HG03442 (cell line): Measurements from ENCODE around the gene DLG2.

Experiments
- ATAC-seq: cut with Tn5 transposase; IDR thresholded peaks from one replicate; pipeline ENCODE4 v1.9.1; 2021; ENCODE audit warnings: mild to moderate bottlenecking, moderate library complexity; ENCODE audit not compliant: unreplicated experiment

The DLG2 gene

DNA sequence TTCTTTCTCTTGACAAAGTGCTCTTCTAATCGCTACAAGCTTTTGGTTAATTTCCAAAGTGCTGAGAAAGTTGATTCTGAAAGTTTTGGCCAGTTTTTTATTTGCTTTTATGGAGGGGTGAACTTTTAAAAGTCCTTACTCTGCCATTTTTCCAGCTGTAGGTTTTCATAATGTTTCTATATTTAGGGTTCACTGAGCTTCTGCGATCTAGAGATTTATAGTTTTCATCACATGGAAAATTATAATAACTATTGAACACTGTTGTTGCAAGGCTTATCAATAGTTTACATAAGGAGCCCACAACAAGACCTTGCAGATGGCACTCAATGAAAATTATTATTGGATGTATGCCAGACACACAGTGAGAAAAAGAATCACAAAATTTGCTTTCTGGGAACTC lies 55.1 kb downstream of the DLG2 start:
- ATAC-seq, result no peak

DNA sequence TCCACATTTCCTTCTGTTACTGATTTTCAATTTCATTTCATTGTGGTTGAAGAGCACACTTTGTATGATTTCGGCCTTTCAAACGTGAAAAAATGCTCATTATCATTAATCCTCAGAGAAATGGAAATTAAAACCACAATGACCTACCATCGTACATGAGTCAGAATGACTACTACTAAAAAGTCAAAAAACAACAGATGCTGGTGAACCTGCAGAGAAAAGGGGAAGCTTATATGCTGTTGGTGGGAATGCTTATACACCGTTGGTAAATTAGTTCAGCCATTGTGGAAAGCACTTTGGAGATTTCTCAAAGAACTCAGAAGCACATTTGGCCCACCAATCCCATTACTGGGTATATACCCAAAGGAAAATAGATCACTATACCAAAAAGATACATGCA lies 57.6 kb downstream of the DLG2 start:
- ATAC-seq, result no peak

DNA sequence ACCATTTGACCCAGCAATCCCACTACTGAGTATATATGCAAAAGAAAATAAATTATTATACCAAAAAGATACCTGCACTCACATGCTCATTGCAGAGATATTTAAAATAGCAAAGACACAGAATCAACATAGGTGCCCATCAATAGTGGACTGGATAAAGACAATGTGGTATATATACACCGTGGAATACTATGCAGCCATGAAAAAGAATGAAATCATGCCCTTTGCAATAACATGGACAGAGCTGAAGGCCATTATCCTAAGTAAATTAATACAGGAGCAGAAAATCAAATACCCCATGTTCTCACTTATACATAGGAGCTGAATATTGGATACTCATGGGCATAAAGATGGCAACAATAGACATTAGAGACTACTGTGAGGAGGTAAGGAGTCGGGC lies 68.7 kb downstream of the DLG2 start:
- no peak for ATAC-seq

DNA sequence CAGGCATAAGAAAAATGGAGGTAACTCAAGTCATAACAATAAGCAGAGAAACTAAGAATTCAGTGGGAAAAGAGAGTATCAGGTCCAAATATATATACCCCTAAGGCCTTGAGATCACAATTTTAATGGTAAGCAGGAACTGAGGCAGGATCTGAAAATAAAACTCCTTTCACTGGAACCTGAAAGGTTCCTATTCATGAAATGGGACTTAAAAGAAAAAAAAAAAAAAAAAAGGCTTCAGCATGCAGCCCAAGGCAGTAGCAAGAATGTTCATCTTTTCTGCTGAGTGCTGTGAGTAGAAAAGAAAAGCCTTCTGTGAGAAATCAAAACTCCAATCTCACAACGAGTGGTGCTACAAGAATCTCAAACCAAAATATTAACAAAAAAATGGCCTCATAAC lies 75.3 kb downstream of the DLG2 start:
- ATAC-seq, result no peak

DNA sequence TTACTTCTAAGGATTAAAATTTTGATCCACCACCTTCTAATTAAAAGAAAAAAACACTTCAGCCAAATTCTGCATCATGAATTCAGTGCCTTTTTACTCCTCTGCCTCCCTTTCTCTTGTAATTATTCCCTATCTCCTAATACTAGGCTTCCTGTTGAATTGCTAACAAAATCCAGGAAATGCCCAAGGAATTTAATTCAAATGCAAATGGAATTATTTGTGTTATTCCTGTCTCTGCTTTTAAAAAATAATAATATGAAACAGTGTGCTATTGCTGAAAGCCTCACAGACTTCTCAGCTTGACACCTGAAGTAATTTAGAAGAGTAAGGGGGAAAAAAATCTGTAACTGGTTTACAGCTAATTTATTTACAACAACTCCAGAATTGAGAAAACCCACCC lies 85.5 kb downstream of the DLG2 start:
- no peak for ATAC-seq

DNA sequence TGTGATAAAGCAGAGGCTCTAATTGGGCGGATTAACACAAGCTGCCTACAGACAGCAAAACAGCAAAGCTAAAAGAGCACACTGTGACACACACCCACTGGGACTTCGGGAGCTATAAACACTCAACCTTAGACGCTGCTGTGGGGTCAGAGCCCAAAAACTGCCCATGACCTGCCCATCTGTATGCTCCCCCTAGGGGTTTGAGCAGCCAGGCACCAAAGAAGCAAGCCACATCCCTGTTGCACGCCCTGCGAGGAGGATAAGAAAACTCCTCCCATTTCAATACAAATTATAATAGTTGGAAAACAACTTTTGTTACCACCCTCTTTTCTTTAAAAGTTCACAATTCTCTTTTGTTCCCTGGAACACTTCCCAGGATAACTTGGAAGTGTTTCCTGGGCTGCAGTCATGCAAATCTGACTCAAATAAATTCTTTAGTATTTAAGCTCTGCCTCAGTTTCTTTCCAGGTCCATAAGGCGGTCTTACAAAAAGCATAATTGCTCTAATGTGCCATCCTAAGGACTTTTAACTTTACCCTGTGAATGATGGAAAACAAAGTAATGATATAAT lies 86.4 kb downstream of the DLG2 start:
- ATAC-seq, result no peak

DNA sequence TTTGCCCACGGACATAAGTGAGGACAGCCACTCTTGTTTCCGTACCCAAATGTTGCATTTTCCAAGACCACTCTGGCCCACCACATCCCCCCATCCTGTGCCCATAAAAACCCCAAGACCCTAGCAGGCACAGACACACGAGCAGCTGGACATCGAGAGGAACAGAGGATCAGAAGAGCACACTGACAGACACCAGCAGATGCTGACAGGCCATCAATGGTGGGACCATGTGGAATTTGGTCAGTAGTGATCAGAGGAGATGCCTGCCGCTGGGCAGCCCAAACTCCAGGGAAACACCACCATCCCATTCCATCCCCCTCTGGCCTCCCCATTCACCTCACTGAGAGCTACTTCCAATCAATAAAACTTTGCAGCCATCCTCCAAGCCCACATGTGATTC lies 87.0 kb downstream of the DLG2 start:
- no peak for ATAC-seq

DNA sequence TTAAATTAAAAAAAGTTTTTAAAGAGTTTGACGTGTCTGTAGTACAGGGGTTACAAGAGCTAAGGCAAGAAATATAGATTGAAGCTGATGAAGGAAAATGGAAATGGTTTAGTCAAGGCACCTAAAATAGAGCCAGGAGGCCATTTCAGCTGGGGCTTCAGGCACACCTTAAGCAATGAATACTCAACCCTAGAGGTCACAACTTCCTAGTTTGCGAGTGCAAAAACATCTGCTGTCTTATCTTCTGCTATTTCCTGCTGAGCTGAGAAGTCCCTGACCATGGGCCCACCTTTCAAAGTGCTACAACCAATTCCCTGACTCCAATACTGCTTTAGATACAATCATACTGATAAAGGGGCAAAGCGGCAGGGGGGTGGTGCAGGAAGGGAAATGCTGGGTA lies 87.4 kb downstream of the DLG2 start:
- no peak for ATAC-seq

DNA sequence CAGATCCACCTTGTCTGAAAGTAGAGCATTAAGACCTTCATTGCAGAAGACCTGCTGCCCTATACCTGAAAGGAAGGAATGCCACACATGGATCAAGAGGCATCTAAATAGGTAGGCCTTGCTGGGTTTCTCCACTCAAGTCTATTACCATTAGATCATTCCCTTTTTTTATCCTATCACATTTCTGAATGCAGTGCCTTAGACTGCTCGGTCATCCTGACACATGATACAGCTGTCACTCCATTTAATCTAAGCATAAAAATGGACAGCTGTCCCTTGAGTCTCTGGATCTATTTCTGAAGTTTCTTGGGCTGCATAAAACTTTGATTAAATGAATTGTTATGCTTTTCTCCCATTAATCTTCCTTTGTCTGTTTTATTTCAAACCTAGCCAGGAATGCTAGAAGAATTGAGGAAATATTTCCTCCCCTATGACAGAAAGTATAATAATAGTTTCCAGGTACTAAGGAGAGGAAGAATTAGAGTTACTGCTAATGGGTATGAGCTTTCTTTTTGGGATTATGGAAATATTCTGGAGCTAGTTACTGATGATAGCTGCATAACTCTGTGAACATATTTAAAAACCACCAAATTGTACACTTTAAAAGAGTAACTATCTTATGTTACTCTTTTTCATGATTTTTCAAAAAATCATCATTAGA lies 88.0 kb downstream of the DLG2 start:
- ATAC-seq, result no peak

DNA sequence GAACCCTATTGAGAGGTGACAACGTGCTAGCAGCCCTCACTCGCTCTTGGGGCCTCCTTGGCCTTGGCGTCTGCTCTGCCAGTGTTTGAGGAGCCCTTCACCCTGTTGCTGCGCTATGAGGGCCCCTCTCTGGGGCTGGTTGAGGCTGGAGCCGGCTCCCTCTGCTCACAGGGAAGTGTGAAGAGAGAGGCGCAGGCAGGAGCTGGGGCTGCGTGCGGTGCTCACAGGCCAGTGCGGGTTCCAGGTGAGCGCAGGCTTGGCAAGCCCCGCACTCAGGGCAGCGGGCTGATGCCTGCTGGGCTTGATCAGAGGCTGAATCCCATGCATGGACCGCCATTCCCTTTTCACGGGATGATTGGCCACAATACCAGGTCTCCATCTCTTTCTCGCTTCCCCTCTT lies 90.7 kb downstream of the DLG2 start:
- no peak for ATAC-seq

DNA sequence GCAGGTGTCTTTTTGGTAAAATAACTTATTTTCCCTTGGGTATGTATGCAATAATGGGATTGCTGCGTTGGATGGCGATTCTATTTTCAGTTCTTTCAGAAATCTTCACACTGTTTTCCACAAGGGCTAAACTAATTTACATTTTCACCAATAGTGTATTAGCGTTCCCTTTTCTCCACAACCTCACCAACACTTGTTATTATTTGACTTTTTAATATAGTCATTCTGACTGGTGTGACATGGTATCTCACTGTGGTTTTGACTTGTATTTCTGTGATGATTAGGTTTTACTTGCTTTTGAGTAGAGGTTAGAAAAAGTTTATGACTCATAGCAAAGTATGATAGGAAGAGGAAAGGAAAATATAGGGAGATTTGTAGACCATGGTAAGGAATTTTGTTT lies 92.3 kb downstream of the DLG2 start:
- no peak for ATAC-seq

DNA sequence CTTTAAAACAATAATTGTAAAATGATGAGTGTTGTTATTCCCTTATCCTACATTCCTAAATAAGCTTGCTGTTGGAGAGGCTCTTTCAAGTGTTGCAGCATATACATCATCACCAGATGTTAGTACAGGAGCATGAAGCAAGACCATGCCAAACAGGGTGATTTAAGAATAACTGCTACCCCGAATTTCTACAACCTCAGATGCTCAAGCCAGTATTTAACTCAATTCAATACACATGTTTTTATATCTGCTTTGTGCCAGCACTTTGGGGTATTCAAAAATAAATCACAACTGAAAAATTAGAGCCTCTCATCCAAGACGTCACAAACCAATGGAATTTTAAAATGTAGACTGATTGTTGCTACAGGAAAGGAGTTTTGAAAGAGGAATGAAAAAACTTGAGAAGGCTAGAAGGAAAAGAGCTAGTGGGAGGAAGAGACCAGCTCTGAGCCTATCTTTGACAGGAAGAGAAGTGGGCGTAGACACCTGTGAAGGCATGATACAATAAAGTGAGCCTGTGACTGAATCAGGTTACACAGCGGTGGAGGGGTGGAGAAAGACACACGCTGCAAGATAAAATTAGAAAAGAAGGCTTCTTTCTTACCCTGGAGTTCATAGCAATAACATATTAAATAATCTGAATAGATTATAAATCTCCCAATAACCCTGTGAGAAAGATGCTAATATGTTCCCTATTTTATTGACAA lies 95.8 kb downstream of the DLG2 start:
- ATAC-seq, result no peak

DNA sequence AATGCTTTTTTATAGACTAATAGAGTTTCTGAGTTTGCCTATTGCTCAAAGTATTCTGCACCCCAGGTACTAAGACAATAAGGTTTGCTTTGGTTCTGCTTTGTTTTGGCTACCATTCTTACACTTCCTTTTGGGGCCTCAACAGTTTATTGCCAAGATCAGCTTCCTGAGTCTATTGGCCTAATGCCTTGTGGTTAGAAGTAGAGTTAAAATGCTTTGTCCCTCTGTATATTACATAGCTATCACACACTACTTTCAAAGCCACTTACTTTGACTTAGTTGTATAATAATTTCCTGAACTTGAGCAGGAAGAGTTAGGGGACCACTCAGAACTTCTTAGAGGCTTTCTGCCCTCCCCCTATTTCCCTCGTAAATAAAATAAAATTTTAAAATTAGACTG lies 96.5 kb downstream of the DLG2 start:
- no peak for ATAC-seq

DNA sequence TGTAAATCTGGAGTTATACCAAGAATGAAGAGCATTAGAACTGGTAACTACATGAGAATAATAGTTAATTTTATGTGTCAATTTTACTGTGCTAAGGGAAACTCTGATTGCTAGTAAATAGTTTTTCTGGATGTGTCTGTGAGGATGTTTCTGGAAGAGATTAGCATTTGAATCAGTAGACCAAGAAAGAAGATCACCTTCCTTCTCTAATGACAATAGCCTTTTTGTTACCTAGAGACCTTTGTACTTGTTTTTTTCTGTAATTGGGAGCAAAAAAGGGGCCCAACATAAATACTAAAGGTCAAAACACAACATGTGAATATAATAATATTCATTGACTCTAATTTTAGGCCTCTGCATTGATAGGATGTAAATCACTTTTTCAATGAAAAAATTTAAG lies 100.6 kb downstream of the DLG2 start:
- no peak for ATAC-seq

DNA sequence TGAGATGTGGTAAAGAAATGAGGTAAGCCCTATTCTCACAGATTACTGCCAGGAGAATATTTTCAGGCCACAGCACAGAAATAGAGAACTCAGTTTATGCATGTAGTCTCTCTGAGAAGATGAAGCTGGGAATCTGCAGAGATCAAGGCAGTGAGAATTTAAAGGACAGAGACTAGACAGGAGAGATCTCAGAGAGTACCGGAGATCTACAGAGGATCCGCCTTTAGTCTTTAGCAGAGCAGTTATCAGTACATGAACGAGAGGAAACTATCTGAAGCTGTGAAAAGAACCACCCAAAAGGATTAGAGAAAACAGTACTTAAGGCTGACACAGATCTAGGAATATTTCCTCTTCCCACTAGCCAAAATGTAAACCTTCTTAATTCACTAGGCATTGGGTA lies 101.5 kb downstream of the DLG2 start:
- no peak for ATAC-seq

DNA sequence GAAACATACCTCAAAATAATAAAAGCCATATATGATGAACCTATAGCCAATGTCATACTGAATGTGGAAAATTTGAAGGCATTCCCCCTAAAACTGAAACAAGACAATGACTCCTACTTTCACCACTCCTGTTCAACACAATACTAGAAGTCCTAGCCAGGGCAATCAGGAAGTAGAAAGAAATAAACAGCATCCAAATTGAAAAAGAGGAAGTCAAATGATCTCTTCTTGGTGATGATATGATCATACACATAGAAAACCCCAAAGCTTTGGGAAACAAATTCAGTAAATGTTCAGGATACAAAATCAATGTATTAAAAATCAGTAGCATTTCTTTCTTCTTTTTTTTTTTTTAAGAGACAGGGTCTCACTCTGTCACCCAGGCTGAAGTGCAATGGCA lies 109.9 kb downstream of the DLG2 start:
- ATAC-seq, result no peak

DNA sequence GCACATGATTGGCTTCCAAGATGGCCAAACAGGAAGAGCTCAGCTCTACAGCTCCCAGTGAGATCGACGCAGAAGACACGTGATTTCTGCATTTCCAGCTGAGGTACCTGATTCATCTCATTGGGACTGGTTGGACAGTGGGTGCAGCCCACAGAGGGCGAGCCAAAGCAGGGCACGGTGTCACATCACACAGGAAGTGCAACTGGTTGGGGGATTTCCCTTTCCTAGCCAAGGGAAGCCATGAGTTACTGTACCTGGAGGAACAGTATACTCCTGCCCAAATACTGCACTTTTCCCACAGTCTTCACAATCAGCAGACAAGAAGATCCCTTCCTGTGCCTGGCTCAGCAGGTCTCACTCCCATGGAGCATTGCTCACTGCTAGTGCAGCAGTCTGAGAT lies 131.2 kb downstream of the DLG2 start:
- no peak for ATAC-seq

DNA sequence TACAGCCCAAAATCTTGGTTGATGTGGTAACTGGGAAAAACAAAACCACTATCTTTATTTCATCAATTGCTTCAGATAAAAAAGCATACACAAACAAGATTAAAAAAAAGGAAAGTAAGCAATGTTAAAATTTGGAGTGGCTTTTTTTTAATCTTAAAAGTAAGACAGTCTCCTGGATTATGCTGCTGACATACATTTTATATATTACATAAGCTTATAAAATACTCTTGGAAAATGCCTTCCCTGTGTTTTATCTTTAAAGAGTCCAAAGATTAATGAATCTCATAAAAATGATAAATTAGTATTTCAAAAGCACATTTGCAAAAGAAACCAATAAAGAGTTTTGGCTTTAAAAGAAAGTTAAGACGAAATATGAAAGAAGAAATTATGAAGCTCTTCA lies 132.7 kb downstream of the DLG2 start:
- ATAC-seq, result no peak

DNA sequence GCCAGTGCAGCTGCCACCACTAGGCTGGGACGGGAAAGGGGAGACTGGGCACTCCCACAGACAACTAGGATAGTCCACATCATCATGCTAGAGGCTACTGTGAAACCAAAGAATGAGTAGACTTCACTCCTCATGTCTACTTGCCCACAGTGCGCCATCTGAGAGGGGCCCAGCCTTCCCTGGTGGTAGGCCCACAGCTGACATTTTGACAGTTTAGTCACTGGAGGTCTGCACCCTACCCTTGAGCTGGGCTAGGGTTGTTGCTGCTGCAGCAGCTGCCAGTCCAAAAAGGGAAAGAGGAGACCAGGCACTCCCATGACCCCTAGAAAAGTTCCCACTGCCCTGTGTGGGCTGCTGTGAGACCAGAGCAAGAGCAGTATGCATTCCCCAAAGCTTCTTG lies 141.2 kb downstream of the DLG2 start:
- no peak for ATAC-seq

DNA sequence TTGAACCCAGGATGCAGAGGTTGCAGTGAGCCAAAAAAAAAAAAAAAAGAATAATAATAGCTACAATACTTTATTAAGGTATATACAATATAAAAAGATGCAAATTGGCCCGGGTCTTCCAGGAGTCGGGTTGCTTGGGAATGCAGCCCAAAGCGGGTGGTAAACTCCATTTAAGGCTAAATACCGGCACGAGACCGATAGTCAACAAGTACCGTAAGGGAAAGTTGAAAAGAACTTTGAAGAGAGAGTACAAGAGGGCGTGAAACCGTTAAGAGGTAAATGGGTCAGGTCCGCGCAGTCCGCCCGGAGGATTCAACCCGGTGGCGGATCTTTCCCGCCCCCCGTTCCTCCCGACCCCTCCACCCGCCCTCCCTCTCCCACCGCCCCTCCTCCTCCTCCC lies 143.3 kb downstream of the DLG2 start:
- ATAC-seq, result no peak

DNA sequence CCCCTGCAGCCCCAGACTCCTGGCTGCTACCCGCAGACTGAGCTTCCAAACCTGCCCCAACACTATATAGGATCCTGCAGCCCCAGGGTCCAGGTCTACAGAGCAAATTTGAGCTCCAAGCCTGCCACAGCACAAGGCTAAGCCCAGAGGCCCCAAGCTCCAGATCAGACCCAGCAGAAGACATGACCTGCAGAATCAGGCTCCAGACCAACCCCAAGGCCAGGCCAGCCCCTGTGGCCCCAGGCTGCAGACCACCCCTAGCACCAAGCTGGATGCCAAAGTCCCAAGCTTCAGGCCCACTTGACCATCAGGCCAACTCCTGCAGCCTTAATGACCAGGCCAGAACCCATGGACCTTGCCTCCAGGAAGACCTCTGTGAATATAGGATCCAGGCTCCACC lies 145.3 kb downstream of the DLG2 start:
- ATAC-seq, result no peak

DNA sequence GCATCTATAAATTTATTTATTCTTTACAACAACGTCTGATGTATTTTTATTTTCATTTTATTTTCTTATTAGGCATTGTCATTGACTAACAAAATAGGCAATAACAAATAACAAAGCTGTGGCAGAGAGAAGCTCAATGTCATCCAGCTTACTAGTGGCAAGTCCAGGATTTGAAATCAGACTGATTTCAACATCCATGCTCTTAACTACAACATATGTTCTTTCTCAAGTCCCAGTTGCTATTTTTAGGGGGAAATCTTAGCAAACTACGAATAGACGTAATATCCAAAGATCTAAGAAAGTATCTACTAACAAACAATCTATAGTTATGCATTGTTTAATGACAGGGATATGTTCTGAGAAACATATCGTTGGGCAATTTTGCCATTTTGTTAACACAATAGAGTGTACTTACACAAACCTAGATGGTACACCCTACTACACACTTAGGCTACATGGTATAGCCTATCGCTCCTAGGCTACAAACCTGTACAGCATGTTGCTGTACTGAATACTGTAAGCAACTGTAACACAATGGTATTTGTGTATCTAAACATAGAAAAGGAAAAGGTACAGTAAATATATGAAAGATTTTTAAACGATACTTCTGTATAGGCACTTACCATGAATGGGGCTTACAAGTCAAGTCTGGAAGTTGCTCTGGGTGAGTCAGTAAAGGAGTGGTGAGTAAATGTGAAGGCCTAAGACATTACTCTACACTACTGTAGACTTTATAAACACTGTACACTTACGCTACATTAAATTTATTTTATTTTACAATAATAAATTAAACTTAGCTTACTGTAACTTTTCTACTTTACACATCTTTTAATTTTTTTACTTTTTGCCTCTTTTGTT lies 151.3 kb downstream of the DLG2 start:
- no peak for ATAC-seq
